GM12878 (cell line): ENCODE measurements around the gene SNRK. TPM values are rescaled to one million over a fixed set of nuclear protein-coding genes. Genes with fewer than 3 reads are reported as not detected.

ENCODE experiments used
- ATAC-seq: fragments of 200-7000 bp; cut with Tn5 transposase; 3 replicates; pipeline ENCODE4 v1.9.1; 2020; ENCODE audit warnings: mild to moderate bottlenecking, moderate library complexity
- BruUV-seq: library from RNA; stranded (reverse); fragments of 400-500 nt; replicated peaks from 2 replicates; lab custom pipeline; 2021; lab: Mats Ljungman, UMichigan
- CTCF ChIA-PET: fragments of 300-600 bp; sonication (Branson Sonifier 250); formaldehyde crosslinking; extraction: SDS; loops from one replicate; lab custom pipeline; 2021; ENCODE audit warnings: inconsistent platforms; lab: Yijun Ruan, JAX
- POLR2A ChIA-PET: fragments of 350-600 bp; formaldehyde crosslinking; extraction: SDS; loops from one replicate; lab custom pipeline; 2021; ENCODE audit warnings: inconsistent platforms; lab: Charles Lee
- RAD21 ChIA-PET: fragments of 300-600 bp; sonication (Branson Sonifier 250); formaldehyde crosslinking; loops from one replicate; lab custom pipeline; 2023; ENCODE audit warnings: antibody characterized with exemption; ENCODE audit not compliant: unreplicated experiment; lab: Charles Lee
- SMC1A ChIA-PET: fragments of 300-600 bp; sonication (Branson Sonifier 250); formaldehyde crosslinking; loops from one replicate; lab custom pipeline; 2023; ENCODE audit not compliant: unreplicated experiment, uncharacterized antibody; lab: Charles Lee
- DNase-seq: peaks from one replicate; pipeline ENCODE4 v3.0.0-alpha.2; 2011; ENCODE audit warnings: low read depth, low spot score
- FAIRE-seq: peaks from 3 replicates; lab custom pipeline; 2011; peaks lifted over from hg19 to GRCh38; lab: Jason Lieb, UNC
- H2AFZ ChIP-seq: 2 replicates; pipeline ENCODE4 v1.6.0; 2011; ENCODE audit warnings: low read depth, low read length, control low read depth; ENCODE audit not compliant: control insufficient read depth
- H3K27ac ChIP-seq: 2 replicates; pipeline ENCODE4 v1.5.1; 2011; ENCODE audit warnings: control low read depth; ENCODE audit not compliant: control insufficient read depth, insufficient read depth
- H3K27me3 ChIP-seq, 2 experiments: replicated peaks in 1 of 2; 2 replicates each; pipeline versions ENCODE4 v1.6.0 to v1.6.1; 2011; ENCODE audit warnings: low read length in 1 of 2; ENCODE audit not compliant: control insufficient read depth in 2 of 2, insufficient read depth in 2 of 2
- H3K36me3 ChIP-seq, 2 experiments: 2 replicates each; pipeline ENCODE4 v1.5.1; 2011; ENCODE audit warnings: low read length in 1 of 2; ENCODE audit not compliant: control insufficient read depth in 2 of 2, insufficient read depth in 2 of 2
- H3K4me1 ChIP-seq: 2 replicates; pipeline ENCODE4 v1.6.1; 2011; ENCODE audit warnings: mild to moderate bottlenecking, low read length, moderate library complexity, mixed read lengths; ENCODE audit not compliant: control insufficient read depth, insufficient read depth
- H3K4me2 ChIP-seq: 2 replicates; pipeline ENCODE4 v1.6.0; 2011; ENCODE audit warnings: control low read depth; ENCODE audit not compliant: control insufficient read depth, insufficient read depth
- H3K4me3 ChIP-seq: fragments of 200-600 bp; sonication (generic); 2 replicates; pipeline ENCODE4 v1.5.1; 2016
- H3K79me2 ChIP-seq: 2 replicates; pipeline ENCODE4 v1.6.0; 2011; ENCODE audit warnings: low read length; ENCODE audit not compliant: control insufficient read depth, insufficient read depth
- H3K9ac ChIP-seq: 2 replicates; pipeline ENCODE4 v1.8.0; 2011; ENCODE audit warnings: low read length, control low read depth, mixed read lengths; ENCODE audit not compliant: control insufficient read depth, insufficient read depth
- H3K9me3 ChIP-seq: replicated peaks from 3 replicates; pipeline ENCODE4 v1.5.1; 2011; ENCODE audit warnings: mild to moderate bottlenecking, low read length; ENCODE audit not compliant: control insufficient read depth, insufficient read depth
- H4K20me1 ChIP-seq: 2 replicates; pipeline ENCODE4 v1.6.0; 2011; ENCODE audit not compliant: control insufficient read depth, insufficient read depth
- BHLHE40 ChIP-seq, 2 experiments: fragments of 450-650 bp in 1 of 2; IDR thresholded peaks; 2 replicates each; pipeline ENCODE4 v1.6.1; 2011 to 2017; ENCODE audit warnings: low read depth in 2 of 2, borderline replicate concordance in 1 of 2, improper control_type of control experiment in 1 of 2, low read length in 1 of 2, mild to moderate bottlenecking in 1 of 2
- CREB1 ChIP-seq: IDR thresholded peaks from 2 replicates; pipeline ENCODE4 v1.6.1; 2012; ENCODE audit warnings: low read depth, mild to moderate bottlenecking, inconsistent platforms
- DPF2 ChIP-seq: fragments of 450-650 bp; IDR thresholded peaks from 2 replicates; pipeline ENCODE4 v1.6.1; 2017; ENCODE audit warnings: mild to moderate bottlenecking
- E2F4 ChIP-seq: IDR thresholded peaks from 2 replicates; pipeline ENCODE4 v1.6.1; 2012; ENCODE audit warnings: low read depth, low read length, improper control_type of control experiment
- ESRRA ChIP-seq: IDR thresholded peaks from 2 replicates; pipeline ENCODE4 v1.6.1; 2012; ENCODE audit warnings: mild to moderate bottlenecking, low read length, improper control_type of control experiment
- HCFC1 ChIP-seq: fragments of 150-350 bp; IDR thresholded peaks from 2 replicates; pipeline ENCODE4 v1.6.1; 2014; ENCODE audit warnings: low read length
- MAX ChIP-seq: IDR thresholded peaks from 2 replicates; pipeline ENCODE4 v1.6.1; 2012; ENCODE audit warnings: low read depth, low read length, improper control_type of control experiment
- MTA3 ChIP-seq: IDR thresholded peaks from 2 replicates; pipeline ENCODE4 v1.6.1; 2012; ENCODE audit warnings: low read length, inconsistent platforms, borderline replicate concordance
- RAD51 ChIP-seq: fragments of 450-650 bp; IDR thresholded peaks from 2 replicates; pipeline ENCODE4 v1.6.1; 2016; ENCODE audit warnings: moderate library complexity, mild to moderate bottlenecking, inconsistent platforms
- ZNF274 ChIP-seq: IDR thresholded peaks from one replicate; pipeline ENCODE4 v1.8.0; 2011; ENCODE audit not compliant: insufficient read length, insufficient read depth
- WGBS: methylation state at CpG from one replicate; pipeline ENCODE4 v1.1.6; 2016; ENCODE audit warnings: low lambda C conversion rate; ENCODE audit not compliant: insufficient replicate concordance, insufficient coverage; ENCODE audit errors: missing lambda C conversion rate; 5-methylcytosine and 5-hydroxymethylcytosine counted together
- in situ Hi-C: fragments of 300-500 bp; cut with MboI; formaldehyde crosslinking; loops from 9 replicates; pipeline ENCODE4 v1.14.3; 2018; ENCODE audit warnings: mixed read lengths
- intact Hi-C: fragments of 100-400 bp; cut with micrococcal nuclease; formaldehyde crosslinking; loops from one replicate; pipeline ENCODE4 v1.14.2; 2022; ENCODE audit not compliant: unreplicated experiment
- polyA plus RNA-seq, 11 experiments: library from polyadenylated mRNA; depleted of rRNA in 4 of 11; unstranded in 6 of 11; stranded (reverse) in 5 of 11; fragments of >200 nt; fragmentation: Nextera tagmentation in 4 of 11; fragmentation: Illumina TruSeq in 1 of 11; extraction: Ambion mirVana in 4 of 11; extraction: Trizol in 1 of 11; gene quantifications; 1 replicate in 1 of 11; 2 replicates in 10 of 11; pipeline versions ENCODE4 v1.2.1 to v1.2.3, GENCODE V29; 2011 to 2016; ENCODE audit warnings: inconsistent platforms in 2 of 11, missing spikeins in 2 of 11, low read depth in 1 of 11
- total RNA-seq, 4 experiments: library from RNA; depleted of rRNA in 3 of 4; stranded (reverse); fragments of >200 nt in 3 of 4; fragmentation: Illumina TruSeq in 1 of 4; extraction: Trizol in 1 of 4; gene quantifications; 2 replicates each; pipeline versions ENCODE4 v1.2.1 to v1.2.3, GENCODE V29; 2013 to 2021

The SNRK gene
- total and polyA plus RNA-seq, 10 of the 15 experiments (the other 5 are each of a cell fraction or from before 2014, with no cell fraction given): 1.6 to 12.1 (median 7.6) TPM

GRCh38 chr3:43366885-43367284, 80.5 kb downstream of the SNRK start:
- no peaks in the 10 kb centered on the region; a peak in 2 of 4 replicates for H3K36me3 ChIP-seq
- no peak overlapping the region for H2AFZ ChIP-seq
- SMC1A ChIA-PET: no interaction called here
- no peak overlapping the region for H3K9ac ChIP-seq
- ATAC-seq: no peak
- in situ Hi-C loops (no loop called here), intact Hi-C loops (no loop called here)
- H3K4me1 ChIP-seq: no peaks in the 10 kb centered on the region
- 33% methylated on average over 9 of the region's 9 CpGs for WGBS
- no peaks in the 10 kb centered on the region for H3K79me2 ChIP-seq
- H4K20me1 ChIP-seq: no peaks in the 10 kb centered on the region
- no peak for FAIRE-seq
- no TSS peak for BruUV-seq
- TF ChIP-seq CREB1: no peak
- no peak for TF ChIP-seq ESRRA
- TF ChIP-seq RAD51: no peak
- no peak for TF ChIP-seq BHLHE40 (IDR thresholded peaks at IDR 0.05; ENCODE audit: borderline replicate concordance in 1 of 2, low read depth in 2 of 2, low read length in 1 of 2)
- no peak for TF ChIP-seq HCFC1
- TF ChIP-seq DPF2: no peak
- TF ChIP-seq E2F4: no peak
- TF ChIP-seq ZNF274: no peak
- no peak for TF ChIP-seq MAX
- TF ChIP-seq MTA3: no peak
- no peak for DNase-seq
- no peak overlapping the region for H3K4me2 ChIP-seq
- peaks cover 0 to 2% of the 10 kb centered on the region in 2 experiments; a peak in 1 of 4 replicates for H3K27me3 ChIP-seq
- CTCF ChIA-PET: interaction anchor here (0.7 kb wide), 1 partner anchor 11 kb away, joined by 3 read pairs; no protein-coding TSS in a partner anchor
- POLR2A ChIA-PET: no interaction called here
- H3K27ac ChIP-seq: no peak overlapping the region
- RAD21 ChIA-PET: interaction anchor here (0.9 kb wide), 1 partner anchor 71 kb away, joined by 3 read pairs; no protein-coding TSS in a partner anchor
- H3K9me3 ChIP-seq: no peaks in the 10 kb centered on the region
- no peak overlapping the region for H3K4me3 ChIP-seq
